ENCODE data around the gene FER1L5.

Gene FER1L5

GRCh38 chr2:96642564-96643360 lies at the start of gene FER1L5:
Gene FER1L5 (plus strand): TSS chr2:96642764. CDS start chr2:96642837, 73 bp downstream.
- H3K27me3 ChIP-seq (replicated peaks; ENCODE audit: control insufficient read depth, insufficient read depth, low read length) = no peaks in the 10 kb centered on the region; the same call in 1 of the 2 replicates
- H3K4me3 ChIP-seq (replicated peaks; ENCODE audit: low read depth, low read length) = no peak within 1 kb of the TSS
- DNase-seq (ENCODE audit: extremely low read depth, insufficient read length) = no peak
- no peaks in the 10 kb centered on the region for H3K36me3 ChIP-seq (ENCODE audit: control insufficient read depth, insufficient read depth, low read length)
- TF ChIP-seq CTCF (IDR thresholded peaks at IDR 0.05; ENCODE audit: insufficient read depth, low read length, poor library complexity, severe bottlenecking) = no peak

DNA sequence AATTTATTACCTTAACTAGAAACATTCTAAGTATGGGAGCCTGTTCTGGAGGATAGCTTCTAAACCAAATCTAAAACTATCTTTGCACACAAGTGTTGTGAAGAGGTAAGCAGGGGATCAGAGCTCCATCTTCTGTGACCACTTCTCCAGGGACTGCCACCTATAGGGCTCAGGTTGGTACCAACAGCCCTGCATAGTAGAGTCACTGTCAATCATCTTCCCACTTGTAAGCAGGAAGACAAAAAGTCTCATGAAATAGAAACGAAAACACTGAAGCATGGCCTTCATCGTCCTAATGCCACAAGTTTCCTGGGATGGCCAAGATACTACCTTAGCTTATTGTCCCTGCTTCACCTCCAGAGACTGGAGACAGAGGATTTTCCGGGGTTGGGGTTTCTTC lies 48.3 kb upstream of the FER1L5 start:
- Histone ChIP-seq H3K36me3 (ENCODE audit: control insufficient read depth, insufficient read depth, low read length) (peaks cover 17% of the 10 kb centered on the region), H3K4me3 (replicated peaks; ENCODE audit: low read depth, low read length) (no peak overlapping the region), H3K27me3 (replicated peaks; ENCODE audit: control insufficient read depth, insufficient read depth, low read length) (no peaks in the 10 kb centered on the region)
- no peak for DNase-seq (ENCODE audit: extremely low read depth, insufficient read length)
- no peak for TF ChIP-seq CTCF (IDR thresholded peaks at IDR 0.05; ENCODE audit: insufficient read depth, low read length, poor library complexity, severe bottlenecking)

DNA sequence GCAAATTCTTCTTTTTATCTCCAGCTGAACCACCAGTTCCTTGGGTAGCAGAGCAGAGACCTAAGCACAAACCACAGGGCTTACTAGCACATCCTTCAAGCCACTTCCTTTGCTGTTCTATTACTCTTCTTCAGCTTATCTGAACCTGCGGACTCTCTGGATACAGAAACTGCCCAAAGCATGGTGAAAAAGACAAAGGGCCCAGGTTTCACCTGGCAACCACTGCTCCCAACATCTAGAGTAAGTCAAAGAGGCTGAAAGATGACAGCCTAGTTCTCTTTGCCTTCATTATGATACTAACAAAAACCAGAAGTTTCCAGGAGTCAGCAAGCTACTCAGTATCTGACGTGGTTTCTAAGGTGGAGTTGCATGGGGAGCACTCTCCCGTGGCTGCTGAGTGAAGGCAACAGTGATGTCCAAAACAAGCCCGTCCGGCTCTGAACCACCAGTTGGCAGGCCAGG lies 47.8 kb upstream of the FER1L5 start:
- Histone ChIP-seq H3K36me3 (ENCODE audit: control insufficient read depth, insufficient read depth, low read length) (peaks cover 17% of the 10 kb centered on the region), H3K4me3 (replicated peaks; ENCODE audit: low read depth, low read length) (no peak overlapping the region), H3K27me3 (replicated peaks; ENCODE audit: control insufficient read depth, insufficient read depth, low read length) (no peaks in the 10 kb centered on the region)
- DNase-seq (ENCODE audit: extremely low read depth, insufficient read length) = no peak
- TF ChIP-seq CTCF (IDR thresholded peaks at IDR 0.05; ENCODE audit: insufficient read depth, low read length, poor library complexity, severe bottlenecking) = no peak

DNA sequence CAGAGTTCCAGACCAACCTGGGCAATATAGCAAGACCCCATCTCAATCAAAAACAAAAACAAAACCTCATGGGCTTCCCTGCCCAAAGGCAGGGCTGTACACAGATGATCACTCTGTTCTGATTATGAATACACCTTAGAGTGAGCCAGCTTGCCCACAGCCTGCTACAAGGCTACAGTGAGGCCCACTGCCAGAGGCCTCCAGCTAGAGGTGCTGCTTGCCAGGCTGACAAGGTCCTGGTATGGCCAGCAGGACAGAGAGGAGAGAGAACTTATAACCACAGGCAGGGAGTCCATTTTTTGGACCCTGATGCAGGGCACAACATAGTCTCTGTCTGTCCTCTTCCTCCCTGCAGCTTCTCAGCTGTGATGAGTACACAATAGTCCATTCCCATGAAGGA lies 46.0 kb upstream of the FER1L5 start:
- TF ChIP-seq CTCF (IDR thresholded peaks at IDR 0.05; ENCODE audit: insufficient read depth, low read length, poor library complexity, severe bottlenecking) = no peak
- Histone ChIP-seq H3K27me3 (replicated peaks; ENCODE audit: control insufficient read depth, insufficient read depth, low read length) (no peaks in the 10 kb centered on the region), H3K4me3 (replicated peaks; ENCODE audit: low read depth, low read length) (no peak overlapping the region), H3K36me3 (ENCODE audit: control insufficient read depth, insufficient read depth, low read length) (peaks cover 20% of the 10 kb centered on the region)
- no peak for DNase-seq (ENCODE audit: extremely low read depth, insufficient read length)

GRCh38 chr2:96599941-96600340 lies 42.6 kb upstream of the FER1L5 start:
- TF ChIP-seq CTCF (IDR thresholded peaks at IDR 0.05; ENCODE audit: insufficient read depth, low read length, poor library complexity, severe bottlenecking) = no peak
- no peak for DNase-seq (ENCODE audit: extremely low read depth, insufficient read length)
- H3K27me3 ChIP-seq (replicated peaks; ENCODE audit: control insufficient read depth, insufficient read depth, low read length) = no peaks in the 10 kb centered on the region
- H3K36me3 ChIP-seq (ENCODE audit: control insufficient read depth, insufficient read depth, low read length) = peaks cover 29% of the 10 kb centered on the region
- H3K4me3 ChIP-seq (replicated peaks; ENCODE audit: low read depth, low read length) = no peak overlapping the region
